GM19324 (cell line): Measurements from ENCODE around the gene AOC3.
"Not testable (repeated sequence)": the region's sequence is repeated elsewhere in the genome, so short reads cannot be mapped to it uniquely, and the experiment has no call there.

Experiments used
- ATAC-seq: cut with Tn5 transposase; IDR thresholded peaks from one replicate; pipeline ENCODE4 v1.9.1; 2021; ENCODE audit warnings: mild to moderate bottlenecking, moderate library complexity; ENCODE audit not compliant: unreplicated experiment, low FRiP score

The AOC3 gene

GRCh38 chr17:42886283-42887176, 35.5 kb downstream of the AOC3 start:
- no peak for ATAC-seq

DNA sequence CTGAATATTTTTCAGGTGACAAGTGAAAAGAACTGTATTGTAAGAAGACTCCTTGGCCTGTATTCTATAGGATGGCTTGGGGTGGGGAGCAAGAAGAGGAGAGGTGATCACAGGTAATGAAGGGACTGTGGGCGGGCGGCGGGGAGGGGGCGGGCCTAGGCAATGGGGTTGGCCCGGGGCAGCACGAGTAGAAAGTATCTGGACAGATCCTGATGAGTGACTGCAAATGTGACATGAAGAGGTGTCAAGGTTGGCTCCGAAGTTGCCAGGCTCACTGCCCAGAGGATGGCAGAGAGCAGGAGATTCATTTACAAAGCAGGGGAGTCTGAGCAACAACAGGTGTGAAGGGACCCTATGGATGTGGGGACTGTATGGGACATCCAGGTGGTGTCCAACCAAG, 38.8 kb downstream of the AOC3 start:
- no peak for ATAC-seq

GRCh38 chr17:42891539-42892152, 40.6 kb downstream of the AOC3 start:
- ATAC-seq = no peak

GRCh38 chr17:42893359-42893758, 42.4 kb downstream of the AOC3 start:
- no peak for ATAC-seq

DNA sequence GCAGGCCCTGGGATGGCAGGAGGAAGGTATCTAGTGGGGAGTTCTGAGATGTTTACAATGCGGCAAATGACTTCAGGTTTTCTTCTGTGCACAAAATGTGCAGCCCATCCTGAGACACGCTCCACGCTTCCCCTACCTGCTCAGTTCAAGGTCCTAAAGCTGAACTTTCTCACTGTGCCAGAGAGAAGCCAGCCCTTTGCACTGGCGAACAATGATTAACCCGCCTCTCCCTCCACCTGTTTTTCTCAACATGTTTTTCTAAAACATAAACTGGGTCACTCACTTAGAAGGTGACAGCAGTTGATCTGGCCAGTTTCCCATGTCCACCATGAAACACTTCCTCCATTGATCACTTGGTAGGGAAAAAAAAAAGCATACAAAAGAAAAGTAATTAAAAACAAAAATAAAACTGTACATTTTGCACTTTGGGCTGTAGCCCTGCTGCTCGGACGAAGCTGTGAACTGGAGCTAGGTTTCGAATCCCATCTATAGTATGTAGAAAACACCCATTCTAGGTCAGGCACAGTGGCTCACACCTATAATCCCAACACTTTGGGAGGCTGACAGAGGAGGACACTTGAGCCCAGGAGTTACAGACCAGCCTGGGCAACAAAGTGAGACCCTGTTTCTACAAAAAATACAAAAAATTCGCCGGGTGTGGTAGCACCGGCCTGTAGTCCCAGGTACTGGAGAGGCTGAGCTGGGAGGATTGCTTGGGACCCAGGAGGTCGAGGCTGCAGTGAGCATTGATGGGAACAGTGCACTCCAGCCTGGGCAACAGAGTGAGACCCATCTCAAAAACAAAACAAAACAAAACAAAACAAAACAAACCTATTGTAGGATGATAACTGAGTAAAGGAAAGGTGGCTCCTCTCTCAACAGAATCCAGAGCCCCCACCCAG, 43.5 kb downstream of the AOC3 start:
- no peak for ATAC-seq

- ATAC-seq = no peak
These were observed 44.2 kb downstream of the AOC3 start for GRCh38 chr17:42895185-42895555.

GRCh38 chr17:42898147-42898811, 47.3 kb downstream of the AOC3 start:
- ATAC-seq = no peak

DNA sequence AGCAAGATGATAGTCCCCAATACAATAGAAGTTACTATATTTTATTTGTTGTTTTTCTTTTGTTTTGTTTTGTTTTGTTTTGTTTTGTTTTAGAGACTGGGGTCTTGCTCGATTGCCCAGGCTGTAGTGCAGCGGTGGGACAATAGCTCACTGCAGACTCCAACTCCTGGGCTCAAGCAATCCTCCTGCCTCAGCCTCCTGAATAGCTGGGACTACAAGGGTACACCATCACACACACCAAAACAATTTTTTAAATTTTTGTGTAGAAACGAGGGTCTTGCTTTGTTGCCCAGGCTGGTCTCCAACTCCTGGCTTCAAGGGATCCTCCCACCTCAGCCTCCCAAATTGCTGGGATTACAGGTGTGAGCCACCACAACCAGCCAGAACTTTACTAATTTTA, 49.0 kb downstream of the AOC3 start:
- not testable (repeated sequence) for ATAC-seq

DNA sequence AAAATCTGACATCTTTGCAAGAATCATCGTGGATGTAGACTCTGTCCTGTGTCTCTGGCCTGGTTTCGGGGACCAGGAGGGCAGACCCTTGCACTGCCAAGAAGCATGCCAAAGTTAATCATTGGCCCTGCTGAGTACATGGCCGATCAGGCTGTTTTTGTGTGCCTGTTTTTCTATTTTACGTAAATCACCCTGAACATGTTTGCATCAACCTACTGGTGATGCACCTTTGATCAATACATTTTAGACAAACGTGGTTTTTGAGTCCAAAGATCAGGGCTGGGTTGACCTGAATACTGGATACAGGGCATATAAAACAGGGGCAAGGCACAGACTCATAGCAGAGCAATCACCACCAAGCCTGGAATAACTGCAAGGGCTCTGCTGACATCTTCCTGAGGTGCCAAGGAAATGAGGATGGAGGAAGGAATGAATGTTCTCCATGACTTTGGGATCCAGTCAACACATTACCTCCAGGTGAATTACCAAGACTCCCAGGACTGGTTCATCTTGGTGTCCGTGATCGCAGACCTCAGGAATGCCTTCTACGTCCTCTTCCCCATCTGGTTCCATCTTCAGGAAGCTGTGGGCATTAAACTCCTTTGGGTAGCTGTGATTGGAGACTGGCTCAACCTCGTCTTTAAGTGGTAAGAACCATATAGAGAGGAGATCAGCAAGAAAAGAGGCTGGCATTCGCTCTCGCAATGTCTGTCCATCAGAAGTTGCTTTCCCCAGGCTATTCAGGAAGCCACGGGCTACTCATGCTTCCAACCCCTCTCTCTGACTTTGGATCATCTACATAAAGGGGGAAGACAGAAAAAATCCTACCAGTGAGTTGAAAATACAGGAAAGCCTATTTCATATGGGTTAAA, 49.7 kb downstream of the AOC3 start, which contains the start of gene G6PC1:
G6PC1 (plus strand) TSS at position 340 of the 872 bp plus-strand sequence; CDS start at position 418, 78 bp downstream.
- no peak for ATAC-seq

- ATAC-seq = no peak
These were observed 50.7 kb downstream of the AOC3 start for GRCh38 chr17:42901535-42902229.

DNA sequence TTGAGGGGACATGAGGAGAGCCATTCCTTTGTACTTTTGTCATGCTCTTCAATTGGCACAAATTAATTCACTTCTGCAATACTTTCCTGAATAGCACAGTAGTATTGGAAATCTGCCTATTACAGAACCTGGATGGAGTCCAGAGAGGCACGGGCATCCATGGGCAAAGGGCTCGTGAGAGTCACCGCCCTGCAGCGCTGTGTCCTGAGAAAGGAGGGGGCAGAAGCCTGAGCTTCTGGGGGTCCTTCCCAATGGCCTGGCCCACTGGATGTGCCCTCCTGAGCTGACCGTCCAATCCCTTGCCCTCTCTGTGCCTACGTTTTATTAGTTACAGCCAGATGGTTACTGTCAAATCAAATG, 53.1 kb downstream of the AOC3 start:
- ATAC-seq = no peak

DNA sequence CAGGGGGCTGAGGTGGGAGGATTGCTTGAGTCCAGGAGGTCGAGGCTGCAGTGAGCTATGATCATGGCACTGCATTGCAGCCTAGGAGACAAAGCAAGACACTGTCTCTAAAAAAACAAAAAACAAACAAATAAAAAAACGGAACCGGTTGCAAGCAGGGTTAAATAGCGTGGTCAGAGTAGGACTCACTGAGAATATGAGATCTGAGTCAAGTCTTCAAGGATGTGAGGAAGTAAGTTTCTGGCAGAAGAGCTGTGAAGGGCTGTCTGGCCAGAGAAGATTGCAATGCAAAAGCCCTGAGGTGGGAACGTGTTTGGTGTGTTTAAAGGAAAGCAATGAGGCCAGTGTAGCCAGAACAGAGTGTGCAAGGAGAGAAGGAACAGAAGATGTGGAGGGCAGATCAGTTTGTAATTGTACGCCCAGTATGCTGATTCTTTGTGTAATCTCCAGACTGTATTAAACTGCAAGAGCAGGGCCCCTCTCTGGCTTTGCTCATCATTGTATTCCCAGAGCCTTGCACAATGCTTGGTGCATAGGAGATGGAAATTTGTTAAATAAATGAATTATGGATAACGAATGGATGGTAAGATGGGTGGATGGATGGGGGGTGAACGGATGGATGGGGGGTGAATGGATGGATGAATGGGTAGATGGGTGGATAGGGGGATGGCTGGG, 55.9 kb downstream of the AOC3 start:
- ATAC-seq = no peak
